ENCODE results near the gene CD82. TPM values are rescaled to one million over a fixed set of nuclear protein-coding genes. Genes with fewer than 3 reads are reported as not detected.

The CD82 gene
- total and polyA plus RNA-seq, 3 donors from 2014 or later = 5.0 to 13.7 (median 13.0) TPM

- H3K4me1 ChIP-seq = peaks cover 18% of the 10 kb centered on the region
- no peaks in the 10 kb centered on the region for H3K9me3 ChIP-seq
- 96% methylated on average over 3 of the region's 3 CpGs for WGBS, 2 donors
- no peaks in the 10 kb centered on the region for H3K27me3 ChIP-seq
- DNase-seq = no peak
- intact Hi-C loops (cut with DNase I; ENCODE audit: low total_unique reads) = no loop called here
- no peaks in the 10 kb centered on the region for H3K36me3 ChIP-seq (ENCODE audit: low read depth, missing control alignments)
- TF ChIP-seq CTCF (IDR thresholded peaks at IDR 0.05) (no peak), POLR2A (IDR thresholded peaks at IDR 0.05) (no peak)
- H3K4me3 ChIP-seq = no peak overlapping the region
- no peak overlapping the region for H3K27ac ChIP-seq
These were observed 4.1 kb upstream of the CD82 start for GRCh38 chr11:44561275-44561805.

GRCh38 chr11:44561964-44562734 lies 3.3 kb upstream of the CD82 start:
- Histone ChIP-seq H3K27me3 (no peaks in the 10 kb centered on the region), H3K36me3 (ENCODE audit: low read depth, missing control alignments) (no peaks in the 10 kb centered on the region), H3K4me3 (no peak overlapping the region), H3K4me1 (peaks cover 13% of the 10 kb centered on the region), H3K27ac (no peak overlapping the region), H3K9me3 (no peaks in the 10 kb centered on the region)
- WGBS, 2 donors = 97% methylated on average over 7 to 8 of the region's 8 CpGs
- TF ChIP-seq CTCF (IDR thresholded peaks at IDR 0.05) (no peak), POLR2A (IDR thresholded peaks at IDR 0.05) (no peak)
- no peak for DNase-seq
- intact Hi-C loops (cut with DNase I; ENCODE audit: low total_unique reads) = no loop called here

- no peak for DNase-seq
- Histone ChIP-seq H3K36me3 (ENCODE audit: low read depth, missing control alignments) (no peaks in the 10 kb centered on the region), H3K27me3 (no peaks in the 10 kb centered on the region), H3K4me1 (peaks cover 12% of the 10 kb centered on the region), H3K4me3 (no peak overlapping the region), H3K27ac (no peak overlapping the region), H3K9me3 (no peaks in the 10 kb centered on the region)
- TF ChIP-seq POLR2A (IDR thresholded peaks at IDR 0.05) (no peak), CTCF (IDR thresholded peaks at IDR 0.05) (no peak)
- WGBS, 2 donors = 87 to 88% methylated on average over 5 of the region's 5 CpGs
- intact Hi-C loops (cut with DNase I; ENCODE audit: low total_unique reads) = no loop called here
These were observed 2.5 kb upstream of the CD82 start for GRCh38 chr11:44562845-44563460.

- no peaks in the 10 kb centered on the region for H3K9me3 ChIP-seq
- H3K36me3 ChIP-seq (ENCODE audit: low read depth, missing control alignments) = no peaks in the 10 kb centered on the region
- H3K4me3 ChIP-seq = no peak overlapping the region
- intact Hi-C loops (cut with DNase I; ENCODE audit: low total_unique reads) = no loop called here
- H3K4me1 ChIP-seq = peaks cover 17% of the 10 kb centered on the region
- H3K27ac ChIP-seq = peak overlapping the region; percentile 83 to 96
- 76 to 78% methylated on average over 6 of the region's 6 CpGs for WGBS, 2 donors
- TF ChIP-seq POLR2A (IDR thresholded peaks at IDR 0.05) (no peak), CTCF (IDR thresholded peaks at IDR 0.05) (no peak)
- DNase-seq = no peak
- H3K27me3 ChIP-seq = no peaks in the 10 kb centered on the region
These were observed 1.8 kb upstream of the CD82 start for GRCh38 chr11:44563711-44564110.
